ENCODE results near the gene GNAI1.

The GNAI1 gene

GRCh38 chr7:80273327-80273726, 138.7 kb downstream of the GNAI1 start:
- Histone ChIP-seq H3K27ac (no peak overlapping the region), H3K4me3 (no peak overlapping the region)
- TF ChIP-seq CTCF (IDR thresholded peaks at IDR 0.05) = no peak
- DNase-seq (ENCODE audit: low spot score) = no peak

GRCh38 chr7:80275192-80275605, 140.6 kb downstream of the GNAI1 start:
- no peak for TF ChIP-seq CTCF (IDR thresholded peaks at IDR 0.05)
- DNase-seq (ENCODE audit: low spot score) = no peak
- H3K4me3 ChIP-seq = no peak overlapping the region
- no peak overlapping the region for H3K27ac ChIP-seq
